Measurements from ENCODE around the gene VAV1.
"Not testable (repeated sequence)": the region's sequence is repeated elsewhere in the genome, so short reads cannot be mapped to it uniquely, and the experiment has no call there.

VAV1 gene

DNA sequence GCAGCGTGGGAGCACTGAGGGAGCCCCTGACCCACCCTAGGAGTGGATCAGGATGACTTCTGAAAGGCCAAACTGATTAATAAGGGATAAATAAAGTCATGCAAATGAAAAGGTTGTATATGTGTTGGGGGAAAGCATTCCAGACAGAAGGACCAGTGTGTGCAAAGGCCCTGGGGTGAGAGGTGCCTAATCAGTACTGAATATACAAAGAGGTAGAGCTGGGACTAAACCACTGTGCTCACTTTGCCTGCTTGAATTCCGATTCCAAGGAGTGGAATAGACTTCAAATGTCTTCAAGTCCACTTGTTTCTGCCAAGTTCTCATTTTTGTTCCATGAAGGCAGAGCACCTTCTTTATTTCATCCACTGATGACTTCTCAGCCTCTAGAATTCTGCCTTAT, 82.2 kb downstream of the VAV1 start:
- DNase-seq = no peak

DNA sequence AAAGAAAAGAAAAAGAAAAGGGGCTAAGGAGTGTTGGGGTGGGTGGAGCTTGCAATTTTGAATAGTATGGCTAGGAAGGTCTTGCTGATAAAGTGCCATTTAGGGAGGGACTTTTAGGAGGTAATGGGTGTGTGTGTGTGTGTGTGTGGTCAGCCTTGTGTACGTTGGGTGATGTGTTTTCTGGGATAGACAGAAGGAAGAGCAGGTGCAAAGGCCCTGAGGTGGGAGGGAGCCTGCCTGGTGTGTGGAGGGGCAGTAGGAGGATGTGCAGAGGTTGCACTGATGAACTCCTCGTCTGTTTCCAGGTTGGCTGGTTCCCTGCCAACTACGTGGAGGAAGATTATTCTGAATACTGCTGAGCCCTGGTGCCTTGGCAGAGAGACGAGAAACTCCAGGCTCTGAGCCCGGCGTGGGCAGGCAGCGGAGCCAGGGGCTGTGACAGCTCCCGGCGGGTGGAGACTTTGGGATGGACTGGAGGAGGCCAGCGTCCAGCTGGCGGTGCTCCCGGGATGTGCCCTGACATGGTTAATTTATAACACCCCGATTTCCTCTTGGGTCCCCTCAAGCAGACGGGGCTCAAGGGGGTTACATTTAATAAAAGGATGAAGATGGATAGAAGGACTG, 84.4 kb downstream of the VAV1 start:
- DNase-seq = no peak

GRCh38 chr19:6861683-6862286, 89.3 kb downstream of the VAV1 start:
- no peak for DNase-seq

- peak; percentile 95 for DNase-seq
These were observed 90.2 kb downstream of the VAV1 start for GRCh38 chr19:6862673-6863078.

DNA sequence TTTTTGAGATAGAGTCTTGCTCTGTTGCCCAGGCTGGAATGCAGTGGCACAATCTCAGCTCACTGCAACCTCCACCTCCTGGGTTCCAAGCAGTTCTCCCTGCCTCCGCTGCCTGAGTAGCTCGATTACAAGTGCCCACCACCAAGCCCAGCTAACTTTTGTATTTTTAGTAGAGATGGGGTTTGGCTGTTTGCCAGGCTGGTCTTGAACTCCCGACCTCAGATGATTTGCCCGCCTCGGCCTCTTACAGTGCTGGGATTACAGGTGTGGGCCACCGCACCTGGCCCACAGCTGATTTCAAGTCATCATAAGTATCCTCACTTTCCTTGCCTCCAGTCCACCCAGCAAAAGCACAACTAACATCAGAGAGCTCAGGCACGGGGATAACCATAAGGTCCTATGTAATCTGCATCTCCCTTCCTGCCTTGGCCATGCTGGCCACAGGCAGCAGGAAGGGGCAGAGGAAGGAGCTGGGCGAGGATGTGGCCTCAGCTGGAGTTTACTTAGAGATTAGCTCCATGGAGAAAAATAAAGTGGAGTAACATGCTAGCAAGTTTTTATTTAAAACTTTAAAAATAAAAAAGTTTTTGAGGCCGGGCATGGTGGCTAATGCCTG, 91.9 kb downstream of the VAV1 start:
- DNase-seq = no peak

DNA sequence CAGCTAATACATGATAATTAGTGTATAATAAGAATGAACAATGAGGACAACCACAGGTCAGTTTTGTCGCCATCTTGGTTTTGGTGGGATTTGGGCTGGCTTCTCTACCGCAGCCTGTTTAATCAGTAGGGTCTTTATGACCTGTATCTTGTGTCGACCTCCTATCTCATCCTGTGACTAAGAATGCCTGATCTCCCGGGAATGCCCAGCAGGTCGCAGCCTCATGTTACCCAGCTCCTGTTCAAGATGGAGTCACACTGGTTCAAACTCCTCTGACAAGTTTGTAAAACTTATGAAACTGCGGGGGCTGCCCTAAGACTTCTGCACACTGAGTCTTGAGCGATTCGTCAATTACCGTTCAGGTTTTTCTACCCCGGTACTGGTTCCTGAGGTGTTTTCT, 93.3 kb downstream of the VAV1 start:
- no peak for DNase-seq

DNA sequence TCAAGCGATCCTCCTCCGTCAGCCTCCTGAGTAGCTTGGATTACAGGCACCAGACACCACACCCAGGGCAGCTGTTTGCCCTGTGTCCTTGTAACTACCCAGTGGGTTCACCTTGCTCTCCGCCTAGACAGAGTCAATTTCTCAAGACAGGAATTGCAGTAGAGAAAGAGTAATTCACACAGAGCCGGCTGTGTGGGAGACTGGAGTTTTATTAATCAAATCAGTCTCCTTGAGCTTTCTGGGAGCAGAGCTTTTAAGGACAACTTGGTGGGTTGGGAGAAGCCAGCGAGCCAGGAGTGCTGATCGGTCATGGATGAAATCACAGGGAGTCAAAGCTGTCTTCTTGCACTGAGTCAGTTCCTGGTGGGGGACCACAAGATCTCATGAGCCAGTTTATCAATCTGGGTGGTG, 94.2 kb downstream of the VAV1 start:
- no peak for DNase-seq

- no peak for DNase-seq
These were observed 95.8 kb downstream of the VAV1 start for GRCh38 chr19:6868351-6868750.

DNA sequence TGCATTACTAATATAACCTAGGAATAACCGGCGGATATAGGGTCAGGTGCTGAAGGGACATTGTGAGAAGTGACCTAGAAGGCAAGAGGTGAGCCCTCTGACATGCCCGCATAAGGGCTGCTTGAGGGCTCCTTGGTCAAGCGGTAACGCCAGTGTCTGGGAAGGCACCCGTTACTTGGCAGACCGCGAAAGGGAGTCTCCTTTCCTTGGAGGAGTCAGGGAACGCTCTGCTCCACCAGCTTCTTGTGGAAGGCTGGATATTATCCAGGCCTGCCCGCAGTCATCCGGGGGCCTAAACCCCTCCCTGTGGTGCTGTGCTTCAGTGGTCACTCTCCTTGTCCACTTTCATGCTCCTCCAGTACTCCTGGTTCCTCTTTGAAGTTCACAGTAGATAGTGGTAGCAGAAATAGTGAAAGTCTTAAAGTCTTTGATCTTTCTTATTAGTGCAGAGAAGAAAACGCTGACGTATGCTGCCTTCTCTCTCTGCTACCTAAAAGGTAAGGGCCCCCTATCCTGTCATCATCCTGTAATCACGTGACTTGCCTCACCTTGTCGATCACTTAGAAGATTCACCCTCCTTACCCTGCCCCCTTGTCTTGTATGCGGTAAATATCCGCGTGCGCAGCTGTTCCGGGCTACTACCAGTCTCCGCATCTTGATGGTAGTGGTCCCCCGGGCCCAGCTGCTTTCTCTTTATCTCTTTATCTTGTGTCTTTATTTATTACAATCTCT, 96.8 kb downstream of the VAV1 start:
- DNase-seq = not testable (repeated sequence)

- DNase-seq = no peak
These were observed 101.4 kb downstream of the VAV1 start for GRCh38 chr19:6873708-6874431.

- DNase-seq = no peak
These were observed 102.7 kb downstream of the VAV1 start for GRCh38 chr19:6875218-6875617.

DNA sequence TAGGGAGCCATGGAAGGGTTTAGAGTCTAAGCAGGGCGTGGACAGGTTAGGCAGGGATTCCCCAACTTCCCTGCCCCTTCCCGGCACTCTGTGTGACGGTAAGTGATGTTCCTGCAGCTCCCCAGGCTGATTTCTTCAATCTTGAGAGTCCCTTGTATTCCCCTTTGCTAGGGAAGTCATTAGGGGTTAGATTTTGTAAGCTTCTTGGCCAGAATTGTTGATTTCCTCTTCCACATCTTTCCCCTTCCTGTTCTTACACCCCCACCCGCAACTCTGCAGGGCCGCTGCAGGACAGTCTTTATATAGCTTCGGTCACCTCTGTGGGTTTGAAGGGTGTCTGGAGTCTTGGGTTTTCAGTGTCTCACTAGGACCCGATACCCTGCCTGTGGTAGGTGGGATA, 104.2 kb downstream of the VAV1 start:
- no peak for DNase-seq

DNA sequence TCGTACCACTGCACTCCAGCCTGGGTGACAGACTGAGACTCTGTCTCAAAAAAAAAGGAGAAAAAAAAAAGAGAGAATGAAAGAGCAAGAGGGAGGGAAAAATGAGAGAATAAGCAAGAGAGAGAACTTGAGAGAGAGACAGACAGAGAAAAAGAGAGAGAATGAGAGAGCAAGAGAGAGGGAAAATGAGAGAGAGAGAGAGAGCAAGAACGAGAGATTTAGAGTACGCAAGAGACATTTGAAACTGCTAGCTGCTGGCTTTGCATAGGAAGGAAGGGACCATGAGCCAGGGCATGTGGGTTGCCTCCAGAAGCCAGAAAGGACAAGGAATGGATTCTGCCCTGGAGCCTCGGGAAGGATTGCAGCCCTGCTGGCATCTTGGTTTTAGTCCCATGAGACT, 105.3 kb downstream of the VAV1 start:
- DNase-seq = no peak

- no peak for DNase-seq
These were observed 113.9 kb downstream of the VAV1 start for GRCh38 chr19:6886277-6886897.

GRCh38 chr19:6887316-6887715, 114.8 kb downstream of the VAV1 start, which contains the start of gene ADGRE1:
TSS of gene ADGRE1 (plus strand) at chr19:6887579. CDS start at chr19:6887609, 30 bp downstream.
- no peak for DNase-seq

- no peak for DNase-seq
These were observed 116.5 kb downstream of the VAV1 start for GRCh38 chr19:6888967-6889366.

GRCh38 chr19:6890401-6890913, 117.9 kb downstream of the VAV1 start:
- peak; percentile 41 for DNase-seq

GRCh38 chr19:6890938-6891337, 118.4 kb downstream of the VAV1 start:
- peak; percentile 53 for DNase-seq

DNA sequence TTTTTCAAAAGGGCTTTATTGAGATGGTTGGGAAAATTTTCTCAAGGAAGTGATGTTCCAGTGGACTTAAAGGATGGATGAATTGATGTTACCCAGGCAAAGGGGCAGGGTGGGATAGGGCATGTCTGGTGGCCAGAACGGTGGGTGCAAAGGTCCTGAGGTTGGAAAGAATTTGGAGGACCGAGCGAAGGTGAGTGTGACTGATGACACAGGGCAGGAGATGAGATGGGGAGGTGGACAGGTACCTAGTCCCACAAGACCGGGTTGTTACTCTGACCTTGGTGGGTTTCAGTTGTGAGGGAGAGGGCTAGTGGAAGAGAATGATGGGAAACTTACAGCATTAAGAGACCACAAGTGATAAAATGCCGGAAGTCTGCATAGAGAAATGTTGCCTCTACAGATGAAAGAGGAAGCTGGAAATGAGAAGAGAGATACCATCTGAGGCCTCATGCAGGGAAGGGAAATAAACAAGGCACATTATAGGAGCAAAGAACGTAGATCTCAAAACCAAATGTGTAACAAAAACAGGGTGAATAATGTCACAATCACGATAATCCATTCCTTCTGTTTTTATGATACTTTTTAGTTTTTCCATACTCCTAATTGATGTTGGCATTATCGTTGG, 119.4 kb downstream of the VAV1 start:
- DNase-seq = peak; percentile 41

GRCh38 chr19:6894313-6894712, 121.8 kb downstream of the VAV1 start:
- no peak for DNase-seq

DNA sequence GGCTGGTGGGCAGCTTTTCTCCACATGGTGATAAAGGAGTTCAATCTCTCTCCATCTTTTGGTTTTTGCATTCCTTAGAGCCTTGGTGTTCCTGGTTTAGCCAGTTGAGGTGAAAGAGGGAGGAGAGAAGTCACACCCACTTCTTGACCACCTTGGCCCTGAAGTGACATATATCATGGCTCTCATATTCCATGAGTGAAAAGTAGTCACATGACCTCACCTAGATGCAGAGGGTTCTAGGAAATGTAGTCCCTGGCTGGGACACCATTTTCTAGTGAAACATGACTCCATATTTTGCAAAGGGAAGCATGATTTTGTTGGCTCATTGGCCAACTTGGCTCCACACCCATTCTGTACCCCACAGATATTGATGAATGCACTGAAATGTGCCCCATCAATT, 130.9 kb downstream of the VAV1 start:
- DNase-seq = no peak

DNA sequence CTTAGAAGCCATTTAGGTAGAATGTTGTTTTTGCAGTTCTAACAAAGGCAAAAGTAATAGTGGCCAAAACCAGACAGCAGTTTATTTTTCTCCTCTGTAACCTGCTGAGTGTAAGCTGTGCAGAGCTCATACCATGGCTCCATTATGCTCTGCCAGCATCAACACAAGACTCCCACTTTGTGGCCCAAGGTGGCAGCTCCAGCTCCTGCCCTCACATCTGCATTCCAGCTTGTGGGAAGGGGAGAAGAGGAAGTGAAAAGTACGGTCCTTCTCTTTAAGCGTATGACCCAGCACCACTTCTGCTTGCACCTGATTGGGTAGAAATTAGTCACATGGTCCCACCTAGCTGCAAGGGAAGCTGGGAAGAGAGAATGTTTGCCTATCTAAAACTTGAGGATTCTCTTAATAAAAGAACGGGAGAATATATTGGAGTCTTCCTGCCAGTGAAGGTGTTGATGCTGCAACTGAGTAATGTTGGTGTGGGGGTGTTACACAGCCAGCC, 134.1 kb downstream of the VAV1 start:
- no peak for DNase-seq
